Esophagus (tissue), 2 donors: Measurements from ENCODE around the gene MAD2L1. TPM values are rescaled to one million over a fixed set of nuclear protein-coding genes. Genes with fewer than 3 reads are reported as not detected.

ENCODE experiments used
- H3K27ac ChIP-seq, 2 donors: one replicate each; pipeline ENCODE4 v1.5.1; 2013; ENCODE audit warnings: low read depth in 2 of 2, mild to moderate bottlenecking in 2 of 2, inconsistent platforms in 1 of 2, low read length in 1 of 2, moderate library complexity in 1 of 2
- H3K27me3 ChIP-seq, 2 donors: one replicate each; pipeline ENCODE4 v1.6.1; 2013; ENCODE audit warnings: low read length in 2 of 2, control low read depth in 1 of 2, mild to moderate bottlenecking in 1 of 2; ENCODE audit not compliant: insufficient read depth in 2 of 2, control insufficient read depth in 1 of 2
- H3K36me3 ChIP-seq, 2 donors: one replicate each; pipeline ENCODE4 v1.6.1; 2013; ENCODE audit warnings: low read length in 1 of 2; ENCODE audit not compliant: control insufficient read depth in 2 of 2, insufficient read depth in 2 of 2
- H3K4me1 ChIP-seq, 2 donors: one replicate each; pipeline ENCODE4 v1.6.1; 2013; ENCODE audit warnings: low read length in 1 of 2; ENCODE audit not compliant: control insufficient read depth in 2 of 2, insufficient read depth in 2 of 2
- H3K4me3 ChIP-seq, 2 donors: one replicate each; pipeline ENCODE4 v1.5.1; 2013; ENCODE audit warnings: low read length in 2 of 2, mild to moderate bottlenecking in 2 of 2, low read depth in 1 of 2, moderate library complexity in 1 of 2
- H3K9me3 ChIP-seq, 2 donors: one replicate each; pipeline ENCODE4 v1.6.1; 2013; ENCODE audit warnings: mild to moderate bottlenecking in 2 of 2, low read depth in 1 of 2, low read length in 1 of 2, moderate library complexity in 1 of 2; ENCODE audit not compliant: control insufficient read depth in 2 of 2, insufficient read depth in 1 of 2
- whole genome bisulfite sequencing, 2 donors: extraction: QIAGEN DNeasy Blood & Tissue Kit; methylation state at CpG; one replicate each; pipeline ENCODE4 v1.1.7; 2013; 5-methylcytosine and 5-hydroxymethylcytosine counted together
- polyA plus RNA-seq, 2 donors: library from polyadenylated mRNA; stranded (reverse); fragments of 200-250 nt; gene quantifications; one replicate each; pipeline ENCODE4 v1.2.3, GENCODE V29; 2013
- donor health status: healthy with polysubstance abuse.
- donor health status: Bipolar disorder and iron deficiency.

The MAD2L1 gene
- polyA plus RNA-seq, 2 donors, result 5.2 to 16.5 TPM

GRCh38 chr4:120008957-120009356 lies 57.7 kb downstream of the MAD2L1 start:
- H3K36me3 ChIP-seq, result no peaks in the 10 kb centered on the region
- no peak overlapping the region for H3K27ac ChIP-seq
- no peaks in the 10 kb centered on the region for H3K27me3 ChIP-seq
- no peak overlapping the region for H3K4me3 ChIP-seq
- peaks cover 0 to 2% of the 10 kb centered on the region in 2 donors for H3K9me3 ChIP-seq
- no peaks in the 10 kb centered on the region for H3K4me1 ChIP-seq
- WGBS, 2 donors, result 92% methylated on average over 4 of the region's 4 CpGs

- WGBS, 2 donors, result 72 to 77% methylated on average over 5 of the region's 5 CpGs
- no peak overlapping the region for H3K27ac ChIP-seq
- no peak overlapping the region for H3K4me3 ChIP-seq
- H3K4me1 ChIP-seq, result no peaks in the 10 kb centered on the region
- H3K9me3 ChIP-seq, result peaks cover 0 to 2% of the 10 kb centered on the region in 2 donors
- H3K36me3 ChIP-seq, result no peaks in the 10 kb centered on the region
- H3K27me3 ChIP-seq, result no peaks in the 10 kb centered on the region
Observed at GRCh38 chr4:120007896-120008436, 58.7 kb downstream of the MAD2L1 start.

GRCh38 chr4:120007191-120007871 lies 59.3 kb downstream of the MAD2L1 start:
- H3K9me3 ChIP-seq, result peaks cover 0 to 2% of the 10 kb centered on the region in 2 donors
- H3K4me1 ChIP-seq, result no peaks in the 10 kb centered on the region
- H3K27ac ChIP-seq, result no peak overlapping the region
- 27 to 38% methylated on average over 5 of the region's 5 CpGs for WGBS, 2 donors
- H3K36me3 ChIP-seq, result no peaks in the 10 kb centered on the region
- H3K27me3 ChIP-seq, result no peaks in the 10 kb centered on the region
- H3K4me3 ChIP-seq, result no peak overlapping the region
